Measurements from ENCODE around the gene RNF207. TPM values are rescaled to one million over a fixed set of nuclear protein-coding genes. Genes with fewer than 3 reads are reported as not detected.

Gene RNF207, protein sequence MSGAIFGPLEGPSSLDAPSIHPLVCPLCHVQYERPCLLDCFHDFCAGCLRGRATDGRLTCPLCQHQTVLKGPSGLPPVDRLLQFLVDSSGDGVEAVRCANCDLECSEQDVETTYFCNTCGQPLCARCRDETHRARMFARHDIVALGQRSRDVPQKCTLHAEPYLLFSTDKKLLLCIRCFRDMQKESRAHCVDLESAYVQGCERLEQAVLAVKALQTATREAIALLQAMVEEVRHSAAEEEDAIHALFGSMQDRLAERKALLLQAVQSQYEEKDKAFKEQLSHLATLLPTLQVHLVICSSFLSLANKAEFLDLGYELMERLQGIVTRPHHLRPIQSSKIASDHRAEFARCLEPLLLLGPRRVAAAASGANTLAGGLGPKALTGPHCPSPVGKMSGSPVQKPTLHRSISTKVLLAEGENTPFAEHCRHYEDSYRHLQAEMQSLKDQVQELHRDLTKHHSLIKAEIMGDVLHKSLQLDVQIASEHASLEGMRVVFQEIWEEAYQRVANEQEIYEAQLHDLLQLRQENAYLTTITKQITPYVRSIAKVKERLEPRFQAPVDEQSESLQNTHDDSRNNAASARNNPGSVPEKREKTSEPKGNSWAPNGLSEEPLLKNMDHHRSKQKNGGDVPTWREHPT
- polyA plus RNA-seq (2012; rRNA removed), result 19.2 and 25.4 TPM in 2 replicates
- 2.5 and 4.0 TPM in 2 replicates for polyA plus RNA-seq (2012; cell fraction: cytosol; rRNA removed)
- polyA plus RNA-seq (2012; cell fraction: nucleus; rRNA removed), result 134 and 388 TPM in 2 replicates

DNA sequence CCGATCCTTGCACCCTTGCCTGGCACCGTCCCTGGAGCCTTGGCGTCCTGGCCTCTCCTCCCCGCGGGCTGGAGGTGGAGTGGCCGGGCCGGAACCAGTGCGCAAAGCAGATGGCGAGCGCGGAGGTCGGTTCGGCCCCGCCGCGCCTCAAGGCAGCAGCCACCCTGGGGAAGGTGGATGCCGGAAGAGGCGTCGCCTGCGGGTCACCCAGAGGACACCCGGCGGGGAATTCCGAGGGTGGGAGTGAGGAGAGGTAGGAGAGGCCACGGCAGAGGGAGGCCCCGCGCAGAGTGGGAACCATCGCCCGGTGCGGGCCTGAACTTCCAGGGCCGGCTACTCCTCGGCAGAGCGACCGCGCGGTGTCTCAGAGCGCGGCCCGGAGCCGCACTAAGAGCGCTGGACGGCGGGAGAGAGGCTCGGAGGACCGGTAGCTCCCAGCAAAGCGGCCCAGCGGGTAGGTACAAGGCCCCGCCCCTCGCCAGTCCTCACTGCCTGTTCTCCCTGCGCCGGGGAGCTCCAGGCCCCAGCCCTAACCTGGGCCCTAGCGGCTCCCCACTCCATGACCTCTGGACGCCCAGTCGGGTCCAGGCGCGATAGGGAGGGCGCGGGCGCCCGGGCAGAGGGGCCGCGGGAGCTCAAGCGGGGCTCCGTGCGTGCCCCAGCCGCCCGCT lies at the start of gene RNF207:
RNF207 (plus strand) TSS at position 271 of the 671 bp plus-strand sequence. CDS start 417 bp downstream, outside the sequence.
- WGBS (ENCODE audit: low lambda C conversion rate), result 87% methylated on average over 51 of the region's 66 CpGs
- no peak within 1 kb of the TSS for H3K27ac ChIP-seq (ENCODE audit: low read depth in 2 of 2, low read length in 1 of 2)
- no peak within 1 kb of the TSS; a peak in 1 of 4 replicates for H3K4me3 ChIP-seq (ENCODE audit: low read depth in 2 of 2, low read length in 1 of 2)
- no peak within 1 kb of the TSS for H3K9ac ChIP-seq
- peaks cover 0 to 18% of the 10 kb centered on the region in 2 experiments; a peak in 1 of 4 replicates for H3K4me1 ChIP-seq (ENCODE audit: control insufficient read depth in 1 of 2, insufficient read depth in 2 of 2, low read depth in 1 of 2, low read length in 1 of 2)
- H3K27me3 ChIP-seq (ENCODE audit: insufficient read depth), result no peaks in the 10 kb centered on the region
- H3K9me3 ChIP-seq, result no peaks in the 10 kb centered on the region
- no peaks in the 10 kb centered on the region for H3K9me2 ChIP-seq
- H3K79me2 ChIP-seq (ENCODE audit: insufficient read depth), result no peaks in the 10 kb centered on the region
- H4K20me1 ChIP-seq (ENCODE audit: insufficient read depth), result no peaks in the 10 kb centered on the region
- no peak within 1 kb of the TSS for H2AFZ ChIP-seq (ENCODE audit: low read depth)
- TF ChIP-seq RAD21 (IDR thresholded peaks at IDR 0.05; ENCODE audit: low read length) (no peak), SMC3 (IDR thresholded peaks at IDR 0.05; ENCODE audit: low read depth, low read length) (no peak), EP300 (IDR thresholded peaks at IDR 0.05; ENCODE audit: borderline replicate concordance in 1 of 2, low read depth in 1 of 2, low read length in 1 of 2) (no peak), NRF1 (IDR thresholded peaks at IDR 0.05; ENCODE audit: low read depth, low read length) (no peak), JUND (IDR thresholded peaks at IDR 0.05) (no peak), CHD2 (IDR thresholded peaks at IDR 0.05; ENCODE audit: low read length, partially characterized antibody) (no peak), RXRA (IDR thresholded peaks at IDR 0.05; ENCODE audit: borderline replicate concordance, low read depth) (no peak)
- TF ChIP-seq, protein P1, sequence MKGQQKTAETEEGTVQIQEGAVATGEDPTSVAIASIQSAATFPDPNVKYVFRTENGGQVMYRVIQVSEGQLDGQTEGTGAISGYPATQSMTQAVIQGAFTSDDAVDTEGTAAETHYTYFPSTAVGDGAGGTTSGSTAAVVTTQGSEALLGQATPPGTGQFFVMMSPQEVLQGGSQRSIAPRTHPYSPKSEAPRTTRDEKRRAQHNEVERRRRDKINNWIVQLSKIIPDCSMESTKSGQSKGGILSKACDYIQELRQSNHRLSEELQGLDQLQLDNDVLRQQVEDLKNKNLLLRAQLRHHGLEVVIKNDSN (IDR thresholded peaks at IDR 0.05; ENCODE audit: borderline replicate concordance, low read depth), result no peak
- ChIA-PET CTCF (interaction anchor here (0.6 to 5.1 kb wide), 7 partner anchors 7 to 232 kb away, joined by 3 to 43 read pairs (median 5); partner anchors contain the start of gene RPL22), POLR2A (interaction anchor here (0.7 kb wide), 1 partner anchor 363 kb away, joined by 3 read pairs; no protein-coding TSS in a partner anchor)
- no peaks in the 10 kb centered on the region for H3F3A ChIP-seq (replicated peaks; ENCODE audit: insufficient read depth)
- H3K36me3 ChIP-seq (replicated peaks in 1 of 2; ENCODE audit: control insufficient read depth in 1 of 2, insufficient read depth in 2 of 2, low read length in 1 of 2), result no peaks in the 10 kb centered on the region
- no peak within 1 kb of the TSS for H3K4me2 ChIP-seq
- no peak for DNase-seq

DNA sequence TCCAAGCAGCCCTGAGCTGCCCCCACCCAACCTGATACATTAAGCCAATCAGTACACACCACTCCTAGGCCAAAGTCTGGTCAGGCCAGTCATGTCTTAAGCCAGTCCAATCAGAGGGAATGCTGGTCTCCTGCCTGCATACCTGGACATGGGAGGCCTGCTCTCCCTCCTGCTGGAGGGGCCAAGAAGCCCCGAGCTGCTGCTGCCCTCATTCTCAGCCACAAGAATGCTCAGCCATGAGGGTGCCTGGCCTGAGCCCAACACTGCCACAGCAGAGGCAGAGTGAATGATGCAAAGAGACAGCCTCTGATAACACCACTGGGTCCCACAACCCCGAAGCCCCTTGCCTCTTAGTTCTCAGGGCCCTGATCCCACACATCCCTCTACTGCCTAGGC lies 48.8 kb upstream of the RNF207 start:
- H4K20me1 ChIP-seq (ENCODE audit: insufficient read depth), result no peaks in the 10 kb centered on the region
- H3K9me3 ChIP-seq, result no peaks in the 10 kb centered on the region
- H3K4me2 ChIP-seq, result 0 out of 2 replicates have a peak overlapping the region, but pooled peaks have one; percentile 33
- H3K4me1 ChIP-seq (ENCODE audit: control insufficient read depth in 1 of 2, insufficient read depth in 2 of 2, low read depth in 1 of 2, low read length in 1 of 2), result peaks cover 0 to 17% of the 10 kb centered on the region in 2 experiments; a peak in 1 of 4 replicates
- no peaks in the 10 kb centered on the region for H3K9me2 ChIP-seq
- no peak overlapping the region for H3K27ac ChIP-seq (ENCODE audit: low read depth in 2 of 2, low read length in 1 of 2)
- TF ChIP-seq, protein P2, sequence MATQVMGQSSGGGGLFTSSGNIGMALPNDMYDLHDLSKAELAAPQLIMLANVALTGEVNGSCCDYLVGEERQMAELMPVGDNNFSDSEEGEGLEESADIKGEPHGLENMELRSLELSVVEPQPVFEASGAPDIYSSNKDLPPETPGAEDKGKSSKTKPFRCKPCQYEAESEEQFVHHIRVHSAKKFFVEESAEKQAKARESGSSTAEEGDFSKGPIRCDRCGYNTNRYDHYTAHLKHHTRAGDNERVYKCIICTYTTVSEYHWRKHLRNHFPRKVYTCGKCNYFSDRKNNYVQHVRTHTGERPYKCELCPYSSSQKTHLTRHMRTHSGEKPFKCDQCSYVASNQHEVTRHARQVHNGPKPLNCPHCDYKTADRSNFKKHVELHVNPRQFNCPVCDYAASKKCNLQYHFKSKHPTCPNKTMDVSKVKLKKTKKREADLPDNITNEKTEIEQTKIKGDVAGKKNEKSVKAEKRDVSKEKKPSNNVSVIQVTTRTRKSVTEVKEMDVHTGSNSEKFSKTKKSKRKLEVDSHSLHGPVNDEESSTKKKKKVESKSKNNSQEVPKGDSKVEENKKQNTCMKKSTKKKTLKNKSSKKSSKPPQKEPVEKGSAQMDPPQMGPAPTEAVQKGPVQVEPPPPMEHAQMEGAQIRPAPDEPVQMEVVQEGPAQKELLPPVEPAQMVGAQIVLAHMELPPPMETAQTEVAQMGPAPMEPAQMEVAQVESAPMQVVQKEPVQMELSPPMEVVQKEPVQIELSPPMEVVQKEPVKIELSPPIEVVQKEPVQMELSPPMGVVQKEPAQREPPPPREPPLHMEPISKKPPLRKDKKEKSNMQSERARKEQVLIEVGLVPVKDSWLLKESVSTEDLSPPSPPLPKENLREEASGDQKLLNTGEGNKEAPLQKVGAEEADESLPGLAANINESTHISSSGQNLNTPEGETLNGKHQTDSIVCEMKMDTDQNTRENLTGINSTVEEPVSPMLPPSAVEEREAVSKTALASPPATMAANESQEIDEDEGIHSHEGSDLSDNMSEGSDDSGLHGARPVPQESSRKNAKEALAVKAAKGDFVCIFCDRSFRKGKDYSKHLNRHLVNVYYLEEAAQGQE (IDR thresholded peaks at IDR 0.05; ENCODE audit: low read depth, low read length), result no peak
- no peak for TF ChIP-seq FOXM1 (IDR thresholded peaks at IDR 0.05; ENCODE audit: low read depth)
- no peak overlapping the region for H2AFZ ChIP-seq (ENCODE audit: low read depth)
- ChIA-PET CTCF (interaction anchor here (1.4 to 1.6 kb wide), 2 partner anchors 10 to 104 kb away, joined by 3 to 5 read pairs; no protein-coding TSS in a partner anchor), POLR2A (no interaction called here)
- H3K9ac ChIP-seq, result no peak overlapping the region
- no peak for DNase-seq
- H3K79me2 ChIP-seq (ENCODE audit: insufficient read depth), result no peaks in the 10 kb centered on the region
- peaks cover 4% of the 10 kb centered on the region for H3F3A ChIP-seq (replicated peaks; ENCODE audit: insufficient read depth)
- H3K27me3 ChIP-seq (ENCODE audit: insufficient read depth), result no peaks in the 10 kb centered on the region
- no peak overlapping the region for H3K4me3 ChIP-seq (ENCODE audit: low read depth in 2 of 2, low read length in 1 of 2)
- WGBS (ENCODE audit: low lambda C conversion rate), result no CpG with 5 or more reads among the region's 2 CpGs
- no peaks in the 10 kb centered on the region for H3K36me3 ChIP-seq (replicated peaks in 1 of 2; ENCODE audit: control insufficient read depth in 1 of 2, insufficient read depth in 2 of 2, low read length in 1 of 2)

Data from SK-N-SH (cell line).